Ascending aorta (tissue), 2 donors: ENCODE measurements around the gene CEACAM16. TPM values are rescaled to one million over a fixed set of nuclear protein-coding genes. Genes with fewer than 3 reads are reported as not detected.

ENCODE experiments used
- DNase-seq, 2 donors: peaks; one replicate each; pipeline ENCODE4 v3.0.0-alpha.2; 2019; ENCODE audit warnings: low spot score in 2 of 2
- H3K27ac ChIP-seq, 2 donors: fragments of 200-600 bp; sonication (generic); one replicate each; pipeline ENCODE4 v1.5.1; 2016 to 2017; ENCODE audit warnings: mild to moderate bottlenecking in 1 of 2
- H3K27me3 ChIP-seq: fragments of 200-600 bp; sonication (generic); one replicate; pipeline ENCODE4 v1.5.1; 2017
- H3K36me3 ChIP-seq, 2 donors: fragments of 200-600 bp; sonication (generic); one replicate each; pipeline ENCODE4 v1.5.1; 2016
- H3K4me1 ChIP-seq, 2 donors: fragments of 200-600 bp; sonication (generic); one replicate each; pipeline ENCODE4 v1.5.1; 2016 to 2017; ENCODE audit warnings: mild to moderate bottlenecking in 1 of 2
- H3K4me3 ChIP-seq, 2 donors: fragments of 200-600 bp; sonication (generic); one replicate each; pipeline ENCODE4 v1.5.1; 2016 to 2017; ENCODE audit warnings: mild to moderate bottlenecking in 1 of 2
- H3K9me3 ChIP-seq, 2 donors: fragments of 200-600 bp; sonication (generic); one replicate each; pipeline ENCODE4 v1.5.1; 2016
- intact Hi-C: fragments of 100-400 bp; cut with DNase I; formaldehyde crosslinking; loops from one replicate; pipeline ENCODE4 v1.15.1; 2023
- total RNA-seq: library from RNA; depleted of rRNA; stranded (reverse); fragments of >200 nt; gene quantifications from one replicate; pipeline ENCODE4 v1.1.0, GENCODE V29; 2016
- TF ChIP-seq, protein P1 (sequence below), 3 experiments: fragments of 200-600 bp in 2 of 3; fragments of 450-650 bp in 1 of 3; sonication (generic) in 2 of 3; IDR thresholded peaks; one replicate each; pipeline ENCODE4 v1.5.1; 2016 to 2019; ENCODE audit warnings: antibody characterized with exemption in 3 of 3, mild to moderate bottlenecking in 1 of 3, moderate library complexity in 1 of 3

CEACAM16 gene
- total RNA-seq, 1 donor from 2014 or later = not detected

DNA sequence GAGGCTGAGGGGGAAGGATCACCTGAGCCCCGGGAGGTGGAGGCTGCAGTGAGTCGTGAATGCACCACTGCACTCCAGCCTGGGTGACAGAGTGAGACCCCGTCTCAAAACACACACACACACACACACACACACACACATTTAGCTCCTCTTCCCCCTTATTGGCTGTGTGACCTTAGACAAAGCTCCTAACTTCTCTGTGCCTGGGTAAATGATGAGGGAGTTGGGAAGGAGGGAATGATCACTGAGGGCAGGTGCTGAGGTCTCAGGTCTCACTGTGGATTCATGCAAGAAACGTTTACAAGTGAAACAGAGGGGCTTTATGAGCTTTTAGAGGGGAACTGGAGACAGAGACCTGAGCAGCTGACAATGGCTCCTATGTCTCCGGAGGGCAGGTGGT, 32.7 kb downstream of the CEACAM16 start:
- H3K27ac ChIP-seq = no peak overlapping the region
- DNase-seq = no peak
- H3K4me1 ChIP-seq = no peaks in the 10 kb centered on the region
- no peaks in the 10 kb centered on the region for H3K27me3 ChIP-seq
- H3K4me3 ChIP-seq = no peak overlapping the region
- H3K9me3 ChIP-seq = no peaks in the 10 kb centered on the region
- TF ChIP-seq, protein P1, sequence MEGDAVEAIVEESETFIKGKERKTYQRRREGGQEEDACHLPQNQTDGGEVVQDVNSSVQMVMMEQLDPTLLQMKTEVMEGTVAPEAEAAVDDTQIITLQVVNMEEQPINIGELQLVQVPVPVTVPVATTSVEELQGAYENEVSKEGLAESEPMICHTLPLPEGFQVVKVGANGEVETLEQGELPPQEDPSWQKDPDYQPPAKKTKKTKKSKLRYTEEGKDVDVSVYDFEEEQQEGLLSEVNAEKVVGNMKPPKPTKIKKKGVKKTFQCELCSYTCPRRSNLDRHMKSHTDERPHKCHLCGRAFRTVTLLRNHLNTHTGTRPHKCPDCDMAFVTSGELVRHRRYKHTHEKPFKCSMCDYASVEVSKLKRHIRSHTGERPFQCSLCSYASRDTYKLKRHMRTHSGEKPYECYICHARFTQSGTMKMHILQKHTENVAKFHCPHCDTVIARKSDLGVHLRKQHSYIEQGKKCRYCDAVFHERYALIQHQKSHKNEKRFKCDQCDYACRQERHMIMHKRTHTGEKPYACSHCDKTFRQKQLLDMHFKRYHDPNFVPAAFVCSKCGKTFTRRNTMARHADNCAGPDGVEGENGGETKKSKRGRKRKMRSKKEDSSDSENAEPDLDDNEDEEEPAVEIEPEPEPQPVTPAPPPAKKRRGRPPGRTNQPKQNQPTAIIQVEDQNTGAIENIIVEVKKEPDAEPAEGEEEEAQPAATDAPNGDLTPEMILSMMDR (IDR thresholded peaks at IDR 0.05) = no peak
- H3K36me3 ChIP-seq = no peaks in the 10 kb centered on the region
- intact Hi-C loops = no loop called here

DNA sequence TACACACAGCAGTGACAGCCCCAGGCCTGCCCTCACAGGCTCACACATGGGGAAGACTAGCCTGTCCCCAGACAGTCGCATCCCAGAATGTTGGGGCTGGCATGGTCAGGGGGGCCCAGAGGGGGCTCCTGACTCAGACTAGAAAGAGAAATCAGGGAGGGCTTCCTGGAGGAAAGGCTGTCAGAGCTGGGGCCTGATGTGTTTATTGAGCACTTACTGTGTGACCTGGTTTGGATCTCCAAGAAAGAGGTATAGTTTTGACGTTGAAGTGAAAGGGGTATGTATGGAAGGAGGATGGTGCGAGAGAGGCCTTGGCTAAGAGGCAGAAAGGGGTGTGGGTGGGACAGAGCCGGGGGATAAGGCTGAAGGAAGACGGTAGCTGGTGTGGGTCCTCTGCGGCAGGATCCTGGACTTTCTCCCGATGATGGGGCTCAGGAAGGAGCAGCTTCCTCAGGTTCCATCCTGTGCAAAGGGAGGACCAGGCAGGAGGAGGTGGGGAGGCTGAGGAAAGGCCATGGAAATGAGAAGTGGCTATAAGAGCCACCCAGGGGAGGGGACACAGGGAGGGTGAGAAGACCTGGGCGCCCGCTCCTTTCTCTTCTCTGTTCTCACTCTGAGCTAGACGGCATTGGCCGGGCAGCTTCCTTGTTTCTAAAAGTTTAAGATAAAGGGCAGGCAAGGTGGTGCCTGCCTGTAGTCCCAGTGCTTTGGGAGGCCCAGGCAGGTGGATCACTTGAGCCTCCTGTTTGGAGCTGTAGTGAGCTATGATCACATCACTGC, 33.5 kb downstream of the CEACAM16 start:
- no peaks in the 10 kb centered on the region for H3K4me1 ChIP-seq
- no peaks in the 10 kb centered on the region for H3K9me3 ChIP-seq
- TF ChIP-seq, protein P1 (IDR thresholded peaks at IDR 0.05) = no peak
- H3K27ac ChIP-seq = no peak overlapping the region
- DNase-seq = no peak
- H3K27me3 ChIP-seq = no peaks in the 10 kb centered on the region
- intact Hi-C loops = no loop called here
- no peaks in the 10 kb centered on the region for H3K36me3 ChIP-seq
- no peak overlapping the region for H3K4me3 ChIP-seq

DNA sequence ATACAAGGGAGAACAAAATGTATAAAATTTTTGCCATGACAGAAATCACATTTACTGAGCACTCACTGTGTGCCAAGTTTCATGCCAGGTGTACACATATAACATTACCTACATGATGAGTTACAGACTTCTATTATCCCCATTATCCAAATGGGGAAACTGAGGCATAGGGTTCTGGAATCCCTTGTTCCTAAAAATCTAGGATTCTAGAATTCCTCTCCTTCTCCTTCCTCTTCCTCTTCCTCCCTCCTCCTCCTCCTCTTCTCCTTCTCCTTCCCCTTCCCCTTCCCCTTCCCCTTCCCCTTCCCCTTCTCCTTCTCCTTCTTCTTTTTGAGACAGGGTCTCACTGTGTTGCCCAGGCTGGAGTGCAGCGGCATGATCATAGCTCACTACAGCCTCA, 35.4 kb downstream of the CEACAM16 start:
- Histone ChIP-seq H3K4me3 (no peak overlapping the region), H3K27ac (no peak overlapping the region), H3K27me3 (no peaks in the 10 kb centered on the region), H3K4me1 (no peaks in the 10 kb centered on the region), H3K9me3 (no peaks in the 10 kb centered on the region), H3K36me3 (no peaks in the 10 kb centered on the region)
- DNase-seq = no peak
- TF ChIP-seq, protein P1 (IDR thresholded peaks at IDR 0.05) = no peak
- intact Hi-C loops = no loop called here

DNA sequence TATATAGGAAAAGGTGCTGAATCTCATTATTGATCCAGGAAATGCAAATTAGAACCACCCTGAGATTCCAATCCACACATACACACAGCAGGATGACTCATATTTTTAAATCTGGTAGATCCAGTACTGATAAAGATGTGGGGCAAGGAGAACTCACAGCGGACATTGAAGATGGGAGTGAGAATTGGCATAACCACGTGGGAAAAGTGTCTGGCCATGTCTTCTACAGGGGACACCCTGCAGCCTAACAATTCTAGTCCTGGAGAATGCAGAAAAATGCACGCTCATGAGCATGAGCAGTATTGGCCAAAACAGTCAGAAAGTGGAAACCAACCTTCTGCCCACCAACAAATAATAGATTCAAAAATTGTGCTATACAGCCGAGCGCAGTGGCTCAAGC, 36.1 kb downstream of the CEACAM16 start:
- no peaks in the 10 kb centered on the region for H3K36me3 ChIP-seq
- no peaks in the 10 kb centered on the region for H3K9me3 ChIP-seq
- no peak overlapping the region for H3K4me3 ChIP-seq
- TF ChIP-seq, protein P1 (IDR thresholded peaks at IDR 0.05) = no peak
- intact Hi-C loops = no loop called here
- no peak overlapping the region for H3K27ac ChIP-seq
- DNase-seq = no peak
- H3K27me3 ChIP-seq = no peaks in the 10 kb centered on the region
- no peaks in the 10 kb centered on the region for H3K4me1 ChIP-seq

DNA sequence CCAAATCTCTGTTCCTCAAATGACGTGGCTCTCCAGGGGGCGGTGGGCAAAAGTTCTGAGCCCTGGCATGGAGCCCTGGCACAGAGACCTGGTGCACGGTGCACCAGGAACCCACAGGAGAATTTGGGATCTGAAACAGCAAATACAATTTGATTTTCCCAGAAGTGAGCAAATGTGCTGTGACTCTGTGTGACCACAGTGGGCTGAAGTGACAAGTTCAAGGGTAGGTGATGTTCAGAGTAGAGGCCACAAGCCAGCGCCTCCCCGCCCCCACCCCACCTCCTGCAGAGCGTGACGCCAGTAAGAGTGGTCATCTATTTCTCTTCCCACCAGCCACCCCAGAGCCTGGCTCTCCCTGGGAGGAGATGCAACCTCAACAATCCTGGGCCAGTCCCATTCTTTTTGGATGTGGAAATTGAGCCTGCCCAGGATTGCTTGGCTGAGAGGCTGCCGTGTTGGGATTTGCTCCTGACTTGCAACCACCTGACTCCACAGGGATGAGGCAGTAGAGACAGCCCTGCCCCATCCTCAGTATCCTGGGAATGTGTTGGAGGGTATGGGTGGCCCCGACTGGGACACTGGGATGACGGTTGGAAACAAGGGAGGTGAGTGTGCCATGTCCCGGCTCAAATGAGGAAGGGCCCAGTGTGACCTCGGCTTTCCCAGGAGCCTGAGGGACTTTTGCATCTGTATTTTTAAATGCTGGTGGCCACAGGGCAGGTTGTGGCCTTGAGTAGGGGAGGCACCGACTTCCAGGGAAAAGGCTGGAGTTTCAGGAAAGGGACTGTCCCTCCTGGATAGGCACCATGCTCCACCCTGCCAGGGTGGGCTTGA, 38.5 kb downstream of the CEACAM16 start:
- no peaks in the 10 kb centered on the region for H3K27me3 ChIP-seq
- peaks cover 11 to 18% of the 10 kb centered on the region in 2 donors for H3K4me1 ChIP-seq
- no peaks in the 10 kb centered on the region for H3K9me3 ChIP-seq
- TF ChIP-seq, protein P1 (IDR thresholded peaks at IDR 0.05) = no peak
- no peak overlapping the region for H3K4me3 ChIP-seq
- no peaks in the 10 kb centered on the region for H3K36me3 ChIP-seq
- intact Hi-C loops = no loop called here
- no peak overlapping the region for H3K27ac ChIP-seq
- peak in 1 of 2 donors; percentile 60 for DNase-seq
